Amygdala (tissue), 56 donors: ENCODE results near the gene MRPS26.
"Not testable (repeated sequence)": the region's sequence is repeated elsewhere in the genome, so short reads cannot be mapped to it uniquely, and the experiment has no call there.

ENCODE experiments used
- DNase-seq, 56 donors: peaks; one replicate each; lab custom pipeline; 2025; lab: John Stamatoyannopoulos, UW

The MRPS26 gene

GRCh38 chr20:3041854-3042409 lies 3.9 kb upstream of the MRPS26 start:
- no peak for DNase-seq

GRCh38 chr20:3042625-3043024 lies 3.2 kb upstream of the MRPS26 start:
- DNase-seq, result peak in 7 of 56 donors; percentile 11 to 44 (median 24)

DNA sequence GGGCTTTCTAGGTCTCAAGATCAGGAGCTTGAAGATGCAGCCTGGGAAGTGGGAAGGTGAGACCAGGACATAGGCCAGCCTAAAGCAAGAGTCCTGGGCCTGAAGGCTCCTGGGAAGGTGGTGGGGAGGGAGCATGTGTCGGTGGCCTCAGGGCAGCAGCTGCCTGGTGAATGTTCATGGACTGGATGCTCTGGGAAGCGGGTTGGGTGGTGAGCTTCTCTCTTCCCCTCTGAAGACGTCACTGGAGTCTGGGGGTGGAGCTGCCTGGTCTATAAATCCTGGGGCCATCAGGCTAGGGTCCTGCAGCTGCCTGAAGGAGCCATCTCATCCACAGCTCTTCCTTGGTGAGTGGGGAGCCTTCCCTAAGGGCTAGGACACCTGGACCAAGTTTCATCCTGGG lies 2.5 kb upstream of the MRPS26 start, which contains the start of gene GNRH2:
GNRH2 (plus strand) TSS at position 301 of the 400 bp plus-strand sequence. CDS start 793 bp downstream, outside the sequence.
- DNase-seq, result no peak

DNA sequence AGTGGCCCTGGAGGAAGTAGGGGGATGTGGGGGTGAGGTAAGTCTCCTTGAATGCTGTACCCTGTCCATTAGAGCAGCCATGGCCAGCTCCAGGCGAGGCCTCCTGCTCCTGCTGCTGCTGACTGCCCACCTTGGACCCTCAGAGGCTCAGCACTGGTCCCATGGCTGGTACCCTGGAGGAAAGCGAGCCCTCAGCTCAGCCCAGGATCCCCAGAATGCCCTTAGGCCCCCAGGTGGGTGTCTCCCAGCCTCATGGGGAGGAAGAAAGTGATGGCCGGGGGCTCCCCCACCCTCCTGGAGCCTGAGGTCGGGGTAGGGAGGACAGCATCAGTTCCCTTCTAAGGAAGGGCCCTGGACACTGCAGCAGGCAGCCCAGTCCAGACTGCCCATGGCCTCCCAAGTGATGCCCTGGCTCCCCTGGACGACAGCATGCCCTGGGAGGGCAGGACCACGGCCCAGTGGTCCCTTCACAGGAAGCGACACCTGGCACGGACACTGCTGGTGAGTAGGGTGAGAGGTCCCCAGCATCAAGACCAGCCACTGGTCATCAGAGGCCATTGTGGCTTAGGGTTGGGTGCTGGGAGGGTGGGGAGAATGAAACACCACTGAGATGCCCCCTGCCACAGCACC lies 1.4 kb upstream of the MRPS26 start:
- DNase-seq, result no peak

- peak in 34 of 56 donors; percentile 38 to 91 (median 78) for DNase-seq
Measured at GRCh38 chr20:3045042-3045815, 623 bp upstream of the MRPS26 start.

- peak in 14 of 56 donors; percentile 12 to 53 (median 38) for DNase-seq
Measured at GRCh38 chr20:3046677-3047462, 1.0 kb downstream of the MRPS26 start.

- no peak for DNase-seq
Measured at GRCh38 chr20:3047486-3048419, 1.9 kb downstream of the MRPS26 start.

GRCh38 chr20:3051385-3052019 lies 5.7 kb downstream of the MRPS26 start:
- DNase-seq, result no peak

DNA sequence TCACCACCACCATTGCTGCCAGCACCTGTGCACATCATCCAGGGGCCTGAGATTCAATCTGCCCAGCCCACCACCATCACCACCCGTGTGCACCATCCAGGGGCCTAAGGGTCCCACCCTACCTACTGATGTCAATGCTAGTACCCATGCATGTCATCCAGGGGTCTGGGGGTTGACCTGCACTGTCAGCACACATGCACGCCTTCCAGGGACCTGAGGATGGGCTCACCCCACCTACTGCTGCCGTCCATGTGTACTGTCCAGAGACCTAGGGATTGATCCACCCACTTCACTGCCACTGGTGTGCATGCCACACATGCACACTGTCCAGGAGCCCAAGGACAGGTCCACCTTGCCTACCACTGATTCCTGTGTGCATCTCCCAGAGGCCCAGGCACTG lies 13.6 kb downstream of the MRPS26 start:
- no peak for DNase-seq

- not testable (repeated sequence) for DNase-seq
Measured at GRCh38 chr20:3064119-3064518, 18.3 kb downstream of the MRPS26 start.

- peak in 4 of 56 donors; percentile 17 to 20 (median 18) for DNase-seq
Measured at GRCh38 chr20:3067139-3068014, 21.5 kb downstream of the MRPS26 start.

DNA sequence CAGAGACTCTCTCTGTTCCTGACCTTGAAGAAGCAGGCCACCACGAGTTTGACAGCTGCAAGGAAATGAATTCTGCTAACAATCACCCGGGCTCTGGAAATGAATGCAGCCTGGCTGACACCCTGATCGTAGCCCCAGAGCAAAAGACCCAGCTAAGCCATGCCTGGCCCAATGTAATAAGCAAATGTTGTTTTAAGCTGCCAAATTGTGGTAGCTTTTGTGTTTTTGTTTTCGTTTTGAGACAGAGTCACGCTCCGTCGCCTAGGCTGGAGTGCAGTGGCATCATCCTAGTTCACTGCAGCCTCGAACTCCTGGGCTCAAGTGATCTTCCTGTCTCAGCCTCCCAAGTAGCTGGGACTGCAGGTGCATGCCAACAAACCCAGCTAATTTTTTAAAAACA lies 22.2 kb downstream of the MRPS26 start:
- DNase-seq, result peak in 2 of 56 donors; percentile 16 to 50

- peak in 1 of 56 donors; percentile 3 for DNase-seq
Measured at GRCh38 chr20:3068986-3069900, 23.4 kb downstream of the MRPS26 start.

DNA sequence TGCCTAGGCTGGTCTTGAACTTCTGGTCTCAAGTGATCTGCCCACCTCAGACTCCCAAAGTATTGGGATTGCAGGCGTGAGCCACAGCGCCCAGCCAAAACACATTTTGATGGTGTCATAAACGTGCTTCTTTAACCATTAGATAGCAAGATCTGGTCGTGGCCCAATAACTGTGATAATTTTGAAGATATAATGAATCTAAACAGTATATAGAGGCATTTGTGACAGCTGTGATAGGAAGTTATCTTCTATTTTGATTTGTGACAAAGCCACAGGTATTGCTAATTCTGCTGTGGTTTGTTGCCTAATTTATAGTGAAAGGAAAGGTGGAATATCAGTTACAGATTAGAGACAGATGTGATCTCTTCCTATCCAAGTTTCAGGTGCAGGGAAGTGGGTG lies 24.9 kb downstream of the MRPS26 start:
- DNase-seq, result no peak

DNA sequence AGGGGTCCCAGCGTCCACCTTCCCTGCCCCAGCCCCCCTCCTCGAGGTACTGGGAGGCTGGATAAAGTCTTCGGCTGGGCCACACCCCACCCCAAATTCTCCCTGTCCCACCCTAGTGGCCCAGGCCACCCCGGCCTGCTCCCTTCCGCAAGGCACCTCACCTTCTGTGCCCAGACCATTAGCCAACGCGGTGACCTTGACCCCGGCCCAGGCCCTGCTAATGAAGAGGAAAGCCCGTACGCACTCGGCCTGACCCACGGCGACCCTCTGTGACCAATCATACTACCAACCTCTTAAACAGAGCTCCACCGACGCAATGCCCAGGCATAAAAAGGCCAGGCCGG lies 25.4 kb downstream of the MRPS26 start:
- no peak for DNase-seq

DNA sequence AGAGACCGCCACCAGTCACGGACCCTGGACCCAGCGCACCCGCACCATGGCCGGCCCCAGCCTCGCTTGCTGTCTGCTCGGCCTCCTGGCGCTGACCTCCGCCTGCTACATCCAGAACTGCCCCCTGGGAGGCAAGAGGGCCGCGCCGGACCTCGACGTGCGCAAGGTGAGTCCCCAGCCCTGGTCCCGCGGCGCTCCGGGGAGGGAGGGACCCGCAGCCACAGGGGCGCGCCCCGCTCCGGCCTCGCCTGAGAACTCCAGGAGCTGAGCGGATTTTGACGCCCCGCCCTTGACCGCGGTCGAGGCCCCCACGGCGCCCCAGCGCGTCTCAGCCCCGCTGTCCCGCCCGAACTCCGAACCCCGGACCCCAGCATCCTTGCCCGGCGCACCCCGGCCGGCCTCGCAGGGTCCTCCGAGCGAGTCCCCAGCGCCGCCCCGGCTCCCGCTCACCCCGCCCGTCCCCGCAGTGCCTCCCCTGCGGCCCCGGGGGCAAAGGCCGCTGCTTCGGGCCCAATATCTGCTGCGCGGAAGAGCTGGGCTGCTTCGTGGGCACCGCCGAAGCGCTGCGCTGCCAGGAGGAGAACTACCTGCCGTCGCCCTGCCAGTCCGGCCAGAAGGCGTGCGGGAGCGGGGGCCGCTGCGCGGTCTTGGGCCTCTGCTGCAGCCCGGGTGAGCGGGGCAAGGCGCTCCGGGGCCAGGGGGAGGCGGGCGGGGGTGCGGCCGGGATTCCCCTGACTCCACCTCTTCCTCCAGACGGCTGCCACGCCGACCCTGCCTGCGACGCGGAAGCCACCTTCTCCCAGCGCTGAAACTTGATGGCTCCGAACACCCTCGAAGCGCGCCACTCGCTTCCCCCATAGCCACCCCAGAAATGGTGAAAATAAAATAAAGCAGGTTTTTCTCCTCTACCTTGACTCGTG lies 26.0 kb downstream of the MRPS26 start, which contains the start of gene OXT:
OXT (plus strand) TSS at position 11 of the 920 bp plus-strand sequence; CDS start at position 47, 36 bp downstream.
- no peak for DNase-seq
